HG03354 (cell line): ENCODE results near the gene DGLUCY.

Experiments
- ATAC-seq: cut with Tn5 transposase; IDR thresholded peaks from one replicate; pipeline ENCODE4 v1.9.1; 2021; ENCODE audit warnings: mild to moderate bottlenecking; ENCODE audit not compliant: unreplicated experiment, poor library complexity, severe bottlenecking

The DGLUCY gene

GRCh38 chr14:91270188-91270587 lies 156.3 kb downstream of the DGLUCY start:
- no peak for ATAC-seq

DNA sequence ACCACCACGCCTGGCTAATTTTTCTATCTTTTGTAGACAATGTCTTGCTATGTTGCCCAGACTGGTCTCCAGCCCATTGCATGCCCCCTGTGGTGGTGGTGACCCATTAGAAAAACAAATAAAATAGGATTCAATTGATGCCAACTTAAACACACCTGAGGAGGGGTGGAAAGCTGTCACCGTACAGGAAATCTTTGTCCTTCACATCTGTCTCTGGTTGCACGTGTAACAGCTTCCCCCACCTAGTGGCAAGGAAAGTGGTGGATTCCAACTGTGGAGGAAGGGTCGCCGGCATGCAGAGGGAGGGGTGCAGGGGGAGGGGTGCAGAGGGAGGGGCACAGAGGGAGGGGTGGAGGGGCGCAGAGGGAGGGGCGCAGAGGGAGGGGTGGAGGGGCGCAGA lies 156.7 kb downstream of the DGLUCY start:
- ATAC-seq: no peak

DNA sequence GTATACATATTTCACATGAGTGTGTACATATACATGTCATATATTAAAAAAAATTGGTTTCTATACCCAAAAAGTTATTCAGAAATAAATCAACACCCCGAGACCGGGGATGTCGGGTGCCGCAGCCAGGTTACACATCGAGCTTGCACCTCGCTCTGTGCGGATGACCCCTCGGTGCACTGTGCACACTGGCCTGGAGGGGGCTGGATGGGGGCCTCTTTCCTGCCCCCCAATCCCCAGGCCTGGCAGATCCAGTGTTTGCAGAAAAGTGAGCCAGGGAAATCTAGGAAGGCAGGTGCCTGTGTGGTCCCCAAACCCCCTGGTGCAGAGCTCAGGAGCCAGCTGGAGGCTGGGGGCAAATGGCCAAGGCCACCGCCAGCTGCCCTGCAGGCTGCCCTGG lies 157.8 kb downstream of the DGLUCY start:
- no peak for ATAC-seq

- ATAC-seq: no peak
These were observed 158.7 kb downstream of the DGLUCY start for GRCh38 chr14:91272341-91273272.

GRCh38 chr14:91273273-91273884 lies 159.5 kb downstream of the DGLUCY start:
- ATAC-seq: no peak

DNA sequence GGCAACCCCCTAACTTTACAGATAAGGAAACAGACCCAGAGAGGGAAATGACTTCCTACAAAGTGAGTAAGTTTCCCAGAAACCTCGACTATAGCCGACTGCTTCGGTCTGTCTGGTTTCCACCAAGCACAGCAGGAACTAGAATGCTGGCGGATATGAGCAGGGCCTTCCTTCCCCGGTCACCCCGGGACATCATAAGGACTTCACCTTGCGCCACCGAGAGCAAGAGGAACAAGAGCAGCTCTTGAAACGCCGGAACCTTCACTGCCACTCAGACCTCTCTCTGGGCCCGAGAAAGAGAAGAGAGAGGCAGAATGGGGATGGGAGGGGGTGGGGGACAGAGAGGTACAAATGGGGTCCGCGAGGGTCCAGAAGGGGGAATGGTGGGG lies 160.0 kb downstream of the DGLUCY start:
- ATAC-seq: no peak

- ATAC-seq: no peak
These were observed 160.9 kb downstream of the DGLUCY start for GRCh38 chr14:91274796-91275195.
